NCI-H128 (cell line): ENCODE results near the gene RBM45.
"Not testable (repeated sequence)": the region's sequence is repeated elsewhere in the genome, so short reads cannot be mapped to it uniquely, and the experiment has no call there.

Source experiments
- DNase-seq: peaks from one replicate; lab custom pipeline; 2025; ENCODE audit not compliant: unreplicated experiment; lab: John Stamatoyannopoulos, UW

The RBM45 gene, protein sequence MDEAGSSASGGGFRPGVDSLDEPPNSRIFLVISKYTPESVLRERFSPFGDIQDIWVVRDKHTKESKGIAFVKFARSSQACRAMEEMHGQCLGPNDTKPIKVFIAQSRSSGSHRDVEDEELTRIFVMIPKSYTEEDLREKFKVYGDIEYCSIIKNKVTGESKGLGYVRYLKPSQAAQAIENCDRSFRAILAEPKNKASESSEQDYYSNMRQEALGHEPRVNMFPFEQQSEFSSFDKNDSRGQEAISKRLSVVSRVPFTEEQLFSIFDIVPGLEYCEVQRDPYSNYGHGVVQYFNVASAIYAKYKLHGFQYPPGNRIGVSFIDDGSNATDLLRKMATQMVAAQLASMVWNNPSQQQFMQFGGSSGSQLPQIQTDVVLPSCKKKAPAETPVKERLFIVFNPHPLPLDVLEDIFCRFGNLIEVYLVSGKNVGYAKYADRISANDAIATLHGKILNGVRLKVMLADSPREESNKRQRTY

DNA sequence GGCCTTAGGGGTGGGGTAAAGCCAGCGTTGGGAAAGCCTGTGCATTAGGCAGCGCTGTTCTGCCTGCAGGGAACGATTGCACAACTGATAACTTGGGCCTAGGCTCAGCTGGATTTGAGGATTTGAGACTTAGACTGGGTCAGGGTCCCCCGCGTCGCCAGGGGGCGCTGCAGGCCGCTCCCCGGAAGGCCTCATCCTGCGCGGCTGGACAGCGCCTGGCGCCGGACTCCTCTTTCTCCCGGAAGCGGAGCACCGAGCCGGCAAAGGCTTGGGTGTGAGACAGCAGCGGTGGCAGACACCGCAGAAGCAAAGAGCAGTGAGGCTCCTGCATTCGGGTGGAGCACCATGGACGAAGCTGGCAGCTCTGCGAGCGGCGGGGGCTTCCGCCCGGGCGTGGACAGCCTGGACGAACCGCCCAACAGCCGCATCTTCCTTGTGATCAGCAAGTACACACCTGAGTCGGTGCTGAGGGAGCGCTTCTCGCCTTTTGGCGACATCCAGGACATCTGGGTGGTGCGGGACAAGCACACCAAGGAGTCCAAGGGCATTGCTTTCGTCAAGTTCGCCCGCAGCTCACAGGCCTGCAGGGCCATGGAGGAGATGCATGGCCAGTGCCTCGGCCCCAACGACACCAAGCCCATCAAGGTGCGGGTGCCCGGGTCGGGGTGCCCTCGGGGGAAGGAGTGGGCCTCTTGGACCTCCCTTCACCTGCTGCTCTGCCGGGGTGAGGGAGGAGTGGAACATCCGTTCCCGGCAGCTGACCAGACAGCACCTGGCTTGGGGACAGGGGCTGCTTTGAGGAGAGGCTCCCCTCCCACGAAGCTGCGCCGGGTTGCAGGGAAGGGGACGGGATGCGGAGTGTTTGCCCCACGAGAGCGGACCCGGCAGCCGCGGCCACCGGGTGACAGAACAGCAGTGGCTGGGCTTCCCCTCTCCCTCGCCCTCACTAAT, at the start of gene RBM45:
RBM45 (plus strand) TSS at position 236 of the 951 bp plus-strand sequence; CDS start at position 346, 110 bp downstream.
- DNase-seq, result peak; percentile 69

DNA sequence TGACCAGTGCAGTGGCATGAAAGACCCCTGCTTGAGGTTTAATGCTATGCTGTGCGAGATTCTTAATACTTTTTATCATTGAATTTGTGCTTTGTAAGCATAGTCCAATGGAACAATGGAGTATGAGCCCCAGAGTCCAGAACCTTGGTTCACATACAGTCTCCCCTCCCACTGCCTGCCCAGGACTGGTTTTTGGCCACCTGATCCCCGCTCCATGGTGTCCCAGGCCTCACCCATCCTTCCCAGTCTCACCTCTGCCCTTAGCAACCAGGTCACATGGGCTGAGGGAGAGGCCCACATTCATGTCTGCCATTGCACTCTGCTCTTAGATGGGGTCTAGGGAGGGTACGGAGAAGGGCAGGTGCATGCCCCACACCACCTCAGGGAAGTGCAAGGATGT, 45.9 kb upstream of the RBM45 start:
- DNase-seq, result no peak

DNA sequence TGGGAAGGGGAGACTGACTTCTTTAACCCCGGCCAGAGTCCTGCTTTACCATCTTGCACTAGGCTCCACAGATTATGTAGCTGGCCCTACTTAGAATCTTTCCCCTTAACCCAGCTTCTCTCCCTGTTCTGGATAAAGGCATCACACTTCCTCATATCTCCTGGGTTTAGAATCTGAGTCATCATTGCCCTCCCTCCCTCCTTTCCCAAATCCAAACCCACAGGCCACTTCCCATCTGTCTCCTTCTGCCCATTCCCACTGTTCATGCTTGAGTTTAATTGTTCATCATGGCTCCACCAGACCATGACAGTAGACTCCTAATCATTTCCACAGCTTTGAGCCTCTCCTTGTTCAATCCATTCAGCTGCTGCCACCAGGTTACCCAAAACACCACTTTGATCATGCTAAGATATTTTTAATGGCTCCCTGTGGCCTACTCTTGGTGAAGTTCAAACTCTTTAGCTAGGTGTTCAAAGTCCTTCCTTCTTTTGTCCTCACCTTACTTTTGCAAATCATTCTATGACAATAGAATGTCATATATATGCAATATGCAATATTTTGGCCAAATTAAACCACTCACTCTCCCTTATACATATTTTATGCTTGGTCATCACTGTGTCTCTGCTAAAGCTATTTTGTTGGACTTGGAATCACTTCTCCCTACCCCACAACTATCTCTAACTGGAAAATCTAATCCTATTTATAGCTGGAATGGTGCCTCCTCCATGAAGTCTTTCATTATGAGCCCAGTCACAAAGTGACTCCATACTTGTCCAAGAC, 45.2 kb upstream of the RBM45 start:
- no peak for DNase-seq

DNA sequence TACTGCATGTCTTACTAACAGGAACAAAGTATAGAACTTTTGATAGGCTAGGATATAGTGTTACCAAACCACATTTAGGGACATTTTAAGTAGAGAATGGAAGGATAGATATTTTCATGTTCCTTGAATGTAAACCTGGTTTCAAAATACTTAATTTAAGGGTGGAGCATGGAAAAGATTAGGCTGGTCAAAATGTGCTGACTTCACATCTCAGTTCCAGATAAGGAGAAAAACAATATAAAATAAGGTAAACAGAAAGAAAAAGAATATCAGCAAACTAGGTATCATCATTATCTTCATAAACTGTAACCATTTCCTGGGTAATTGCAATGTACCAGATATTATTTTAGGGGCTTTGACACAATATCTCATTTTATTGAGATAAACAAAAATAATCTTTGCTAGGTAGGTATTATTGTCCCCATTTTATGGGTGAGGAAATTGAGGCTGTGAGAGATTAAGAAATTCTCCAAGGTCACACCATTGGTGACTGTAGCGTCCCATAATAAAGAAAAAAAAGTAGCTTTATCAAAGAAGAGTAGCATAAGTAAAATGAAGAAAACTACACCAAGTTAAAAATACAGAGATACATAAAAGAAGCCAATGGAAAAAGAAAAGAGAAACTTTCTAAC, 43.3 kb upstream of the RBM45 start:
- DNase-seq, result no peak

DNA sequence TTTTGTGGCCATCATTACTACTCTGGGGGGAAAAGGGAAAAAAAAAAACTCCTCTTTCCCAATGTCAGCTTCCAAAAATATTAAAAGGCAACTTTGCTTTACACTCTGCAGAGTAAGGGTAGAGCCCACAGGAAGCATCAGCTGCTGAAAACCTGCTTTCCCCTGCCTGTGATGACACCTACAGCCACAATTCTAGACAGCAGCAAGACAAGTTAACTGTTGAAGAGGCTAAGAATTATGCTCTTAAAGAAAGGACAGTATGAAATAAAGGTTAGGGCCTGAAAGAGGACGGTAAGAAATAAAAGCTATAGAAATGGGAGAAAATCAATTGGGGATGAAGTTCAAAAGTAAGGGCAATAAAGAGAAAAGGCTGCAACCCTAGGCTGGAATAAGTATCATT, 42.7 kb upstream of the RBM45 start:
- no peak for DNase-seq

DNA sequence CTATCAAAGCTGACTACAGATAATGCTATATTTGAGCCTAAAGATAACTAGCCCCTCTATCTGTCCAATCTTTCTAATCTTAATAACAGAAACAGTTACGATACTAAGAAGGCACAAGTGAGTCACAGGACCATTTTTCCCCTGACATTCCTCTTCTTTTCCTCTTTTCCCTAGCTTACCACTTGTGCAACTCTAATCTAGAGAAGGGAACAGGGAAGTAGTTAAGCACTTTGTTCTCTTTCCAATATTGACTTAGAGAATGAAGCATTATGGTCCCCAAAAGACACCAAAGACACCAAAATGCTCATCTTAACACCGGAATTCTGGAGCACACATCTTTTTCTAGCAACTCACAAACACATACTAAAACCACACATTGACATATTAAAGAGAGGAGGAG, 41.4 kb upstream of the RBM45 start:
- no peak for DNase-seq

DNA sequence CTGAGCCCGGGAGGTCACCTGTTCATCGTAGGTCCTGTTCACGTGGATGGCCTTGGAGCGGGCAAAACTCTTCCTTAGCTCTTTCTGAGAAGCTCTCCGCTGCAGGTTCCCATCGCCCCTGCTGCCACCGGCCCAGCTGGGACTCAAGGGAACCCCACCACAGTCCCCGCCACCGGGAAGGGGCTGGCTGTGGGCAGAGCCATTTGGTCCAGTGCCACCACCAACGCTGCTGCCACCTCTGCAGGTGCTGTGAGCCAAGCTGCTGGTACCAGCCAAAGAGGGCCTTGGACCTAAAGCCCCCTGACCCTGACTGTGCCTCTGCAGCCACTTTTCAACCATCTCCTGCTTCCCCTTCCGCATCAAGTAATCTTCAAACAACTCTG, 40.2 kb upstream of the RBM45 start:
- DNase-seq, result no peak

DNA sequence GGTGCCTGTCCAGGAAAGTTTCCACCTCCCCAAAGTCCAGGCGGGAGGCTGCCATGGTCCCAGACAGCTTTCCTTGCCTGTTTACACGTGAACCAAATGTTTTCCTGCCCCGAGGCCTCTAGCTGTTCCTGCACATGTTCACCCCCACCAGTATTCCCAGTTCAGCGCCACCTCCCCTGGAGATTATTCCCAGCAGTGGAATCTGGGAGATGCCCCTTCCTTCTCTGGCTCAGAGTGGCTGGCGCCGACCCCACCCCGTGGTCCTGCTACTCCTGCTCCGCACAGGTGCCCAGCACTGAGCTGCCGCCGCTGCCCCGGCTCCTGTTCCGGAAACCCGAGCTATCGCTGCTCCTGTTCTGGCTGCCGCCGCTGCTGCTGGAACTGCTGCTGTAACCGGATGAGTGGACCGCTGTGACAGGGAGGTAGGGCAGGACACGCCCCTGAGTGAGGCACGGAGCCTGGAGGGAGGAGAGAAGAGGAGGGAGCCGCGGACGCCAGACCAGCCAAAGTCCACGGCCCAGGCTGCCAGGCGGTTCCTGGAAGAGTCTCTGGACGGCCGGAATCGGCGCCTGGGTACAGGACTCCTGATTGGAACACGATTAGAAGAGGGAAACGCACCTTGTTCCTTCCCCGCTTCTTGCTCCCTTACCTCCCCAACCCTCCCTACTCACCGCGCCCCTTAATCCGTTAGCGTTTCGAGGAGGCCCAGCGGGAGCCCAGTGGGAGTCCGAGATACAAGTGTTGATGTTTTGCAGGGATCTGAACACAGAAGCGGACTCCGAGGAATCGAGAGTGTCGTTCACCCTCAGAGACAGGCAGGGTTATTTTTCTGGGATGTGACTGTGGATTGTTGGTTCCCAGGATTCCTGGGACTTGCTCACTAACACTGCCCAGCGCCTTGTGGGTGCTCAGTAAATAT, 39.6 kb upstream of the RBM45 start, which contains the start of gene PDE11A:
PDE11A (minus strand) TSS at position 395 of the 919 bp plus-strand sequence; CDS start at position 55, 340 bp downstream.
- DNase-seq, result peak; percentile 21

DNA sequence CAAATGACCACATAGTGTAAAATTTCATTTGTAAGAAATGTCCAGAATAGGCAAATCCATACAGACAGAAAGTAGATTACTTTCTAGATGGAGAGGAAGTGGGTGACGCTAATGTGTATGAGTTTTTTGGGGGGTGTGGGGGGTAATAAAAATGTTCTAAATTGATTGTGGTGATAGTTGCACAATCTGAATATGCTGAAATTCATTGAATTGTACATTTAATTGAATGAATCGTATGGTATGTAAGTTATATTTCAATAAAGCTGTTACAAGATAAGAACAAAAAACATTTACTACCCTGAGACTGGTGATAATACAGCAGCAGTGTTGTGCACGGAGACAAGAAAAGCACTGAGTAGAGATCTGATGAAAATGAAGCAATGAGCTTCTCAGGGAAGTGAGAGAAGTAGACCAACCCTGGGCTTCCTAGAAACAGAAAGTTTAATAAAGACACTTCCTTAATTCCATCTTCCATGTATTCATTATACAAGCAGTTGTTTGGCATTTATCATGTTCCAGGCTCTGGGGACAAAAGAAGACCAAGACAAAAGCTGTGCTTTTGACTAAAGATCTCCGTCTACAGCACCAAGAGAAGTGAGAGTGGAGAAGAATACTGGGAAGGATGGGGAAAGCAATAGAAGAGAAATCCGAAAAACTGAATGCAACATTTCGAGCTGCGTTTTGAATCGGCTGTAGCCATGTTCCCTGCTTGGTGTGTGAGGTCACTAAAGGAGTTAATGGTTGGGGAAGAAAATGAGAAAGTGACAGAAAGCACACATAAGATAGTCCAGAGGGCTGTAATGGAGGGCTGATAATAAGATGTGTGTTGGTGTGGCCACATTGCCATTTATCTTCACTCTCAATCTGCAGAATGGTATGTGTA, 37.9 kb upstream of the RBM45 start:
- DNase-seq, result no peak

DNA sequence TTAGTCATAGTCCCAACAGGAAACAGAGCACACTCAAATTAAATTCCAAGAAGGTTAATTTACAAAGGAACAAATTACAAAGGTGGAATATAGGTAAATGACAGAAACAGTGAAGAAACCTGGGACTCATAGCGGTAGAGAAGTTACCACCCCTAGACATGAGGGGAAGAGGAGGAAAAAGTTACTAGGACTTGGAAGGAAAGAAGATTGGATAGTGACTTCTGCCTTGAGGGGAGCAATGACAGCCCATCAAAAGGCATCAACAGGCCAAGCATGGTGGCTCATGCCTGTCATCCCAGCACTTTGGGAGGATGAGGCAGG, 37.3 kb upstream of the RBM45 start:
- no peak for DNase-seq

DNA sequence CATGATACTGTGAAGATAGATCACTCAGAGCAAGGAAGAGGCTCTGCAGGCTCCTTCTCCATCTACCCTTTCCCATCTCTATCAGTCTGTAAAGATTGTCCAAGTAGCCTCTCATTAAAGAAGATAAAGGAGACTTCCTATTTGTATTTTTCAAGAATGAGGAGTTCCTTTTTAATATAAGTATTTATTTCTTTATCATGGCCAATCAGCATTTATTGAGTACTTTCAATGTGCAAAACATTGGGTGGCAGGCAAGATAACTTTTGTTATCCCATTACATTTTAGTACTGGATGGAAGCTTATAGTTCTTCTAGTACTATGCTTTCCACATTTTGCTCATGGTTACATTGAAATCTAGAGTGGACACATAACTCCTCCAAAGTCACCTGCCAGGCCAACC, 36.1 kb upstream of the RBM45 start:
- DNase-seq, result no peak

DNA sequence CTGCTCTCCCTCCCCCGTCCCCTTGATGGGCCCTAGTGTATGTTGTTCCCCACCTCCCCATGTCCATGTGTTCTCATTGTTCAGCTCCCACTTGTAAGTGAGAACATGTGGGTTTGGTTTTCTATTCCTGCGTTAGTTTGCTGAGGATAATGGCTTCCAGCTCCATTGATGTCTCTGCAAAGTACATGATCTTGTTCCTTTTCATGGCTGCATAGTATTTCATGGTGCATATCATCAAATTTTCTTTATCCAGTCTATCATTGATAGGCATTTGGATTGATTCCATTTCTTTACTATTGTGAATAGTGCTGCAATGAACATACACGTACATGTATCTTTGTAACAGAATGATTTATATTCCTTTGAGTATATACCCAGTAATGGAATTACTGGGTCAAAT, 33.0 kb upstream of the RBM45 start:
- not testable (repeated sequence) for DNase-seq

DNA sequence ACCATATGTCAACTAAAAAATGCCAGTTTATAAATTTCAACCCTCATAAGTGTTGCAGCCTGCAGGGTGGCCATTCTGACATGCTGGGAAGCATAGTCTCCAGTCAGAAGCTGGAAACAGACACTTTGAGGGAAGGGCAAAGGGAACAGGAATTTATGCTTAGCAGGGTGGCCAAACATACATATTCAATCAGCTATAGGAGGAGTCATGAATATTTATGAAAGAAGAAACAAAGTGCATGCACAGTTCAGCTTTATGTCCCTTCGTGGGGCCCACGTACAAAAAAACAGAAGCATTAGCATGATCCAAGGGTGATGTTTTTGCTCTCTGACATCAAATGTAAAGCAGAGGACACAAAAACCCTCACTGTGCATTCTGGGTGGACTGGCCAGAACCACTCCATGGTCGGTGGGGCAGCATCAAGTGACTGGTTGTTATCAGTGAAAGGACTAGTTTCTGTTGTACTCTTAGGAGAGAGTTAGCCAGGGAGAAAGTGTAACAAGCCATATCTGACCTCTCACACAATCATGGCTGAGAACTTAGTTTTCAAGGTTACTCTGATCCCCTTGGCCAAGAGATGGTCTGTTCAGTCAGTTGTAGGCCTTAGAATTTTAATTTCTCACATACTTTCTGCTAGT, 29.7 kb upstream of the RBM45 start:
- DNase-seq, result no peak

DNA sequence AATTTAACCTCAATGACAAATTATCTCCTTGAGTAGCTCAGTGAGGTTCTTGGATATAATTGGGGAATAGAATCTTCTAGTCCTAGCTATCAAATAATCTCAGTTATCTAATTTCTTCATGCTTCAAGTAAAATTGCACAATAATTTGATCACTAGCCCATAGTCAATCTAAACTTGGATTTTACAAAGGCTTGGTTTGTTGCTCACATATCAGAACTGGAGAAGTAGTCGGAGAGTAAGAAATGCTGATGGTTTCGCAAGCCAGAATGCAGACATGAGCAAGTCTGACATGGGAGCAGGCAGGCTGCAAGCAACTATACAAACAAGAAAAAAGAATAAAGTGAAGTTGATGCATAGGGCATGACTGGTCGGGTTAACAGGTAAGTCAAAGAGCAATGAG, 28.0 kb upstream of the RBM45 start:
- DNase-seq, result no peak

DNA sequence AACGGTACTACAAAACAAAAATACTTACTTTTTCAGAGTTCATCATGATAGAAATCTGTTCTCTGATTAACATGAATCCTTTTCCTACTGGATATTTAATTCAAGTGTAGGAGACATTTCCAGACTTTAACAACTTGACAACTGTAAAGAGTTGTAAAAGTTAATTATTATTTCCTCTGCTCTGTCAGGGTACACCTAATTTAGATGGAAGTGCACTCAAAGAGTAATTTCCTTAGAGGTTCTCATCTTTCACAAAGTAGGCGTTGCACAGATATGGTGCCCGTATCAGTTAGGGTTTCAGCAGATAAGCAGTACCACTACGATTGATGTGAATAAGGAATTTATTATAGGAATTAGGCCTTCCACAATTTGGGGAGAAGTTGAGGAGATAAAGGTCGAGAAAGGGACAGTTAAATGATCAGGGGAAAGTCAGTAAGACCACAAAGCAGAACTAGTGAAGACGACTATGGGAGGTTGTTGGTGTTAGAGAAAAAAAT, 23.4 kb upstream of the RBM45 start:
- no peak for DNase-seq

DNA sequence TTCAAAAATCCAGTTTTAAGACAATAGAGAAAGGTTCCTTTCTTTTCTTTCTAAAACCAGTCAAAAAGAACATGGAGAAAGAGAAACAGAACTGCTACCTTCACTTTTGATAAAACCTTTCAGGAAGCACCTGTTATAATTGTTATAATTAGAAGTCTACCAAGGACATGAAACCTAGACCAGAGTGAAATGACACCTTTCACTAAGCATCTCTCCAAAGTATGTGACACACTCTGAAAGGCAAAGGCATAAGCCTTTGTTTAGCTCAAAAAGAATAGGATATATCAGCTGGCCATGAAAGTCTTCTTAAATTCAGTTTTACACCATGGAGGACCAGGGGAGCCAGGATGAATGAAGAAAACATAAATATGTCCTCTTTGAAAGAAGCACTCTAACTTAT, 18.8 kb upstream of the RBM45 start:
- DNase-seq, result no peak

DNA sequence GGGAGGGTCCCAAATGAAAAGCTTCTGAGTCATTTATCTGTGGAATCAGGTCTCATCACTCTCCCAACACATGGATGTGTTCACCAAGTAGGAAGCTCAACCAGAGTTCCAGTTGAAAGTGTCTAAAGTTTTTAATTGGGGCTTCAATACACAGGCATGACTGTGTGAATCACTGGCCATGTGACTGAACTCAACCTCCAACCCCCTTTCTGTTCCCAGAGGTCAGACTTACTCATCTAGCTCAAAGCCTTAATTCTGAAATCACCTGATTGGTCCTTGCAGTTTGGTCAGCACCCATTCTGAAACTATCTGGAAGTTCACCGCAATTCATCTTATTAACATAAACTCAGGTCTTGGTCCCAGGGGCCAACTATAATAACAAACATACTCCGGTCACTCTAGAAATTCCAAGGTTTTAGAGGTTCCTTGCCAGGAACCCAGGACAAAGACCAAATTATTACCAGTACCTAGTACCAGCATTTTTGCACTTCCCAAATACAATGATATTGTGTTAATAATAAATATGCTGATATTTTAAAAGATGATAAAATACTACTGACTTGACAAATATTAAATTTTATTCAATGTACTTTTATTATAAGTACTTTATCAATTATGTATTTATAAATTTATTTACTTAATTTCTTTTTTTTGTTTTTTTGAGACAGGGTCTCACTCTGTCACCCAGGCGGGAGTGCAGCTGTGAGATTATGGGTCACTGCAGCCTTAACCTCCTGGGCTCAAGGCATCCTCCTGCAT, 10.7 kb upstream of the RBM45 start:
- DNase-seq, result no peak
